Endodermal cell (in vitro differentiated cells): ENCODE data around the gene SRSF7. TPM values are rescaled to one million over a fixed set of nuclear protein-coding genes. Genes with fewer than 3 reads are reported as not detected.

Source experiments
- DNase-seq: peaks from one replicate; pipeline ENCODE4 v3.0.0-alpha.2; 2017
- H3K27ac ChIP-seq: 2 replicates; pipeline ENCODE4 v1.5.1; 2013; ENCODE audit warnings: mild to moderate bottlenecking, low read depth, low read length, moderate library complexity
- H3K27me3 ChIP-seq: 2 replicates; pipeline ENCODE4 v1.6.1; 2013; ENCODE audit warnings: mild to moderate bottlenecking, low read length, moderate library complexity; ENCODE audit not compliant: insufficient read depth, control insufficient read depth, poor library complexity, severe bottlenecking
- H3K36me3 ChIP-seq: 2 replicates; pipeline ENCODE4 v1.7.0; 2013; ENCODE audit warnings: mild to moderate bottlenecking, low read length, moderate library complexity; ENCODE audit not compliant: control insufficient read depth, insufficient read depth
- H3K4me1 ChIP-seq: one replicate; pipeline ENCODE4 v1.7.0; 2013; ENCODE audit warnings: low read length; ENCODE audit not compliant: control insufficient read depth, insufficient read depth
- H3K4me3 ChIP-seq: 2 replicates; pipeline ENCODE4 v1.5.1; 2013; ENCODE audit warnings: mild to moderate bottlenecking, low read length, moderate library complexity
- H3K9ac ChIP-seq: 2 replicates; pipeline ENCODE4 v1.6.1; 2013; ENCODE audit warnings: mild to moderate bottlenecking, low read length, moderate library complexity; ENCODE audit not compliant: poor library complexity, severe bottlenecking; ENCODE audit errors: extremely low read depth
- H3K9me3 ChIP-seq: 2 replicates; pipeline ENCODE4 v1.6.1; 2013; ENCODE audit warnings: mild to moderate bottlenecking, low read length, moderate library complexity; ENCODE audit not compliant: control insufficient read depth
- H3K27ac Mint-ChIP-seq: 2 replicates; pipeline ENCODE4 v1.8.0; 2020; ENCODE audit warnings: mixed read lengths
- H3K27me3 Mint-ChIP-seq: 2 replicates; pipeline ENCODE4 v1.8.0; 2021; ENCODE audit warnings: mild to moderate bottlenecking, mixed read lengths; ENCODE audit not compliant: insufficient read depth
- H3K36me3 Mint-ChIP-seq: 2 replicates; pipeline ENCODE4 v1.8.0; 2020; ENCODE audit warnings: low read depth, mixed read lengths
- H3K4me1 Mint-ChIP-seq: 2 replicates; pipeline ENCODE4 v1.8.0; 2020; ENCODE audit warnings: mixed read lengths
- H3K4me3 Mint-ChIP-seq: 2 replicates; pipeline ENCODE4 v1.8.0; 2020; ENCODE audit warnings: mild to moderate bottlenecking, moderate library complexity, mixed read lengths
- H3K9me3 Mint-ChIP-seq: 2 replicates; pipeline ENCODE4 v1.8.0; 2020; ENCODE audit warnings: mild to moderate bottlenecking, mixed read lengths
- CTCF ChIP-seq: fragments of 200-600 bp; sonication (generic); conservative IDR thresholded peaks from 2 replicates; pipeline ENCODE4 v1.5.0; 2021; ENCODE audit warnings: antibody characterized with exemption, mild to moderate bottlenecking
- WGBS, 2 experiments: methylation state at CpG; one replicate each; pipeline versions ENCODE4 v1.1.5 to v1.1.7; 2013; ENCODE audit warnings: missing lambda C conversion rate in 2 of 2, mixed read lengths in 1 of 2; ENCODE audit not compliant: insufficient coverage in 1 of 2, insufficient read length in 1 of 2; 5-methylcytosine and 5-hydroxymethylcytosine counted together
- total RNA-seq, 2 donors: library from RNA; stranded (reverse); fragmentation: NEBNext Ultra II Directional in 1 of 2; extraction: Animal tissue kit (Norgen Biotek cat#: 25700) in 1 of 2; gene quantifications; 2 replicates in 1 of 2; 3 replicates in 1 of 2; pipeline ENCODE4 v1.2.1, GENCODE V29; 2021

SRSF7 gene
- total RNA-seq, 2 donors from 2014 or later = 306 to 332 TPM

- H3K4me1 Mint-ChIP-seq = peaks cover 3% of the 10 kb centered on the region
These were observed 53.9 kb downstream of the SRSF7 start for GRCh38 chr2:38697116-38697840.

More at GRCh38 chr2:38697116-38697840, 53.9 kb downstream of the SRSF7 start:
- Mint-ChIP-seq H3K27me3 (no peaks in the 10 kb centered on the region), H3K27ac (no peak overlapping the region), H3K36me3 (peaks cover 3% of the 10 kb centered on the region), H3K4me3 (no peak overlapping the region), H3K9me3 (no peaks in the 10 kb centered on the region)
- 93 to 97% methylated on average over 6 to 8 of the region's 8 CpGs for WGBS, 2 experiments
- Histone ChIP-seq H3K9ac (no peak overlapping the region), H3K4me3 (no peak overlapping the region), H3K4me1 (no peaks in the 10 kb centered on the region), H3K36me3 (peaks cover 8% of the 10 kb centered on the region), H3K27ac (no peak overlapping the region), H3K27me3 (no peaks in the 10 kb centered on the region), H3K9me3 (no peaks in the 10 kb centered on the region)
- TF ChIP-seq CTCF = no peak
- DNase-seq = no peak

Other genes starting within 250 kb of the SRSF7 start
- gene HNRNPLL, start 148.4 kb downstream of the SRSF7 start, total RNA-seq = 10 to 100 TPM; 70.9 to 74.1 TPM
- gene GALM, start 85.2 kb downstream of the SRSF7 start, total RNA-seq = 10 to 100 TPM; 14.2 to 16.2 TPM
- 10 to 100 TPM; 15.7 to 17.8 TPM for gene GEMIN6, start 26.8 kb upstream of the SRSF7 start, total RNA-seq
- gene DHX57, start 124.6 kb upstream of the SRSF7 start, total RNA-seq = 10 to 100 TPM; 35.4 to 45.7 TPM
- gene MORN2, start 124.6 kb upstream of the SRSF7 start, total RNA-seq = 10 to 100 TPM; 13.7 to 27.5 TPM
- under 1 TPM; 0.57 to 1.00 TPM for gene ARHGEF33, start 138.5 kb upstream of the SRSF7 start, total RNA-seq